HG03196 (cell line): ENCODE measurements around the gene CISD3.

Experiments used
- ATAC-seq: cut with Tn5 transposase; IDR thresholded peaks from one replicate; pipeline ENCODE4 v1.9.1; 2021; ENCODE audit not compliant: unreplicated experiment

Gene CISD3

DNA sequence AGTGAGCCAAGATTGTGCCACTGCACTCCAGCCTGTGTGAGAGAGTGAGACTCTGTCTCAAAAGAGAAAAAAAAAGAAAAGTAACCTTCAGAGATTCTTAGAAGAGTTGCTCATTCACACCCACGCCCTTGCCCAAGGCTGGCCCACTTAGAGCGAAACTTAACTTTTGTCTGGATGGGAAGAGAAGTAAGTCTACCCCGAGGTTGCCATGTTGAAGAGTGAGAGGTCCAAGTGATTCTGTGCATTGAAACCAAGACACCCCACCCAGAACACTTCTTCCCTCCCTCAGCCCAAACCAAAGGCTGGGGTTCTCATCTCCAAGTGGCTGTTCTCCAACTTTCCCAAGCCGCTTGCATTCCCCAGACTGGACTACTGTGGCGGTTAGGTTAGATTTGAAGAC is 2.4 kb upstream of the CISD3 start:
- ATAC-seq = no peak

DNA sequence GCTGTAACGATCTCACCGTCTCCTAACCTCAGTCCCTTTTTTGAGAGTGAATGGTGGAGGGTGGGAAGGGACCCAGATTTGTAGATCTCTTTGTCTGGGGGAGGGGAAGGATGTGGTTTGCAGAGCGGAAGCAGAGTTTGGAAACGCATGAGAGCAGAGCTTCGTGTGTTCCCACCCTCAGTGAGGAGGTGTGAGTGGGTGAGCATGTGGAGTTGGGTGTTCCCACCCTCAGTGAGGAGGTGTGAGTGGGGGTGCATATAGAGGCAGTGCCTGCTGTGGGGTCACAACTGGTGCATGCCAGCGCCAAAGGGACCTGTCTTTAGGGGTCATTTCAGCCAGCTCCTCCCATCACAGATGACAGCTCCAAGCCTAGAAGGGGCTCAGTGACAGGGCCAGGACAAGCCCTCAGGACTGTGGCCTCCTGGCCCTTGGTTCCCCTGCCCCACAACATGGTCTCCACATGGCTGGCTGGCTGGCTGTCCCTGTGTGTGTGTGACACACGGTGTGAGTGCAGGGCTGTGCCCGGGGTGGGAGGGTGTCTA is 1.8 kb upstream of the CISD3 start:
- no peak for ATAC-seq

DNA sequence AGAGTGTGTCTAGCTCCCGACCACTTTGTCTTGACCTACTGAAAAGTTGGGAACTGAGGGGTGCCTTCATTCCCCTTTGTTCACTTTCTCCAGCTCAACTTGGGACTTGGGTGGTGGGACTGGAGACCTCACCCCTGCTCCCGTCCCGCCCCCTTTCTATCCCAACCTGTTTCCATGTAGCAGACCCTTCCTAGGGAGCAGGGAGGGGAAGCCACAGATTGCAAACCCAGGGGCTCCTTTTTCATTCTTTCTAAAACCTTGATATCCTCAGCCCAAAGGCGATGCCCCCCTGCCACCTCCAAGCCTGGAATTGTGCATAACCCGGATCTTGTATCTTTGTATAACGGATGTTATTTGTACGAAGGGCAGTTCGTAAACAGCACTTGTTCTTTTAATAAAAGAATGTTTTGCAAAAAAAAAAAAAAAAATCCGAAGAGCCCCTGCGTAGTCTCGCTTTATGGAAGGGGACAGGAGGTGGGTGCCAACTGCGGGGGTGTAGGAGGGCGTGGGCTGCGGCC is 714 bp upstream of the CISD3 start:
- no peak for ATAC-seq

DNA sequence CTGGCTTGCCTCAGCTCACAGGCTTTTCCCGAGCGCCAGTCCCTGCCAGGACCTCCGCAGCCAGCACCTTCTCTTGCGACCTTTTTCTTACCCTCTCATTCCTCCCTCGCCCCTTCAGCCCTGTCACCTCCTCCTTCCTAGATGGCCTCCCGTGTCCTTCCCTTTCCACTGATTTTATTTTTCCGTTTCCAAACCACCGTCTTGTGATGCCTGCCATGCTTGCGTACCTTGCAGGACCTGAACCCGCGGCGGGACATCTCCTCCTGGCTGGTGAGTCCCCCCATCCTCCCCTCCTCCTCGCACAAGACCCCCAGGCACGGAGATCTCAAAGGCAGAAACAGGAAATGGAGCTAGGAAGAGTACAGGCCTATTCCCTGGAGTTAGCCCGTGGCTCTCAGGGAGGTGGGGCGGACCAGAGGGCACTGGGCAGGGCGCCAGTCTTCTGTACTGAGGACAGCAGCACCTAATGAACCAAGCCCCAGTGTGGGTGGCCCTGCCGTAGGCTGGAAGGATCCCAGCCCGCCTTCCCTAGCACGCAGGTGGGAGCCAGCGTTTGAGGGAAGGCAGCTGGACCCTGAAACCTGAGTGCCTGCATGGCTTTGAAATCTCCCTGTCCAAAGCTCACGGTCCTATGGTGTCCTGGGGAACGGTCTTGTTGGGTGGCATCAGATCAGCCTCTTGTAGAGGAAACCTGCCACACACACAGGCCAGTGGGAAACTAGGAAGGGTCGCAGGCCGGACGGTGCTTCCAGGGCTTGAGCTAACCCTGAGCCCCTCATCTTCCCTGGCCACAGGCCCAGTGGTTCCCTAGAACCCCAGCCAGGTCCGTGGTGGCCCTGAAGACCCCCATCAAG is 612 bp downstream of the CISD3 start:
- ATAC-seq = no peak

DNA sequence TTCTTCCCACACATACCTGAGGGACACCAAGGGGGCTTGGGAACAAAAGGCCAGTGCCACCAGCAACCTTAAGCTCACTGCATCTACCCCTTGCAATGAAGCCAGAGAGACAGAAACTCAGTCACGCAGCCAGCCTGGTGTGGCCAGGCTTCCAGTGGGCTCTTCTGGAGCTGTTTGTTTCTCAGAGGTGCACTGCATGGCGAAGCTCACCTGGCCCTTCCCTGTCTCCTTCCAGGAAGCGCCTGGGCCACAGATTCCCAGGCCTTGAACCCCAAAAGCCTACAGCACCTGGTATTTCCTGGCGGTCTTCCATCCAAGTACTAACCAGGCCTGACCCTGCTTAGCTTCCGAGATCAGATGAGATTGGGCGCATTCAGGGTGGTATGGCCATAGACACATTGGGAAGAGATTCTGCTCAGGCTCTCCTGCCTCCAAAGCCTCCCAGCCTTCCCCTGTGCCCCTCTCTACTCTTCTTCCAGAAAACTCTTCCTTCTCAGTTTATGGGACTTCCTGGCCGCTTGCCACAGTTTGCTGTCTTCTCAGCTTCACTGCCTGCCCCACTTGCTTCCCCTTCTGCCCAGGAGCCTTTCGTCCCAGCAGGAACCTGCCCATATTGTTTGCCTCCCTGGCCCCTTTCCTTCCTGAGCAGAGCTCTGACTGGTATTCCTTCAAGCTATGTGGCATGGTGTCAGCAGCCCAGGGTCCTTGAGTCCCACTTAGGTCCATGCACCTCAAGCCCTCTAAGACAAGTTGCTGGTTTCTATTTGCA is 1.6 kb downstream of the CISD3 start:
- ATAC-seq = no peak

DNA sequence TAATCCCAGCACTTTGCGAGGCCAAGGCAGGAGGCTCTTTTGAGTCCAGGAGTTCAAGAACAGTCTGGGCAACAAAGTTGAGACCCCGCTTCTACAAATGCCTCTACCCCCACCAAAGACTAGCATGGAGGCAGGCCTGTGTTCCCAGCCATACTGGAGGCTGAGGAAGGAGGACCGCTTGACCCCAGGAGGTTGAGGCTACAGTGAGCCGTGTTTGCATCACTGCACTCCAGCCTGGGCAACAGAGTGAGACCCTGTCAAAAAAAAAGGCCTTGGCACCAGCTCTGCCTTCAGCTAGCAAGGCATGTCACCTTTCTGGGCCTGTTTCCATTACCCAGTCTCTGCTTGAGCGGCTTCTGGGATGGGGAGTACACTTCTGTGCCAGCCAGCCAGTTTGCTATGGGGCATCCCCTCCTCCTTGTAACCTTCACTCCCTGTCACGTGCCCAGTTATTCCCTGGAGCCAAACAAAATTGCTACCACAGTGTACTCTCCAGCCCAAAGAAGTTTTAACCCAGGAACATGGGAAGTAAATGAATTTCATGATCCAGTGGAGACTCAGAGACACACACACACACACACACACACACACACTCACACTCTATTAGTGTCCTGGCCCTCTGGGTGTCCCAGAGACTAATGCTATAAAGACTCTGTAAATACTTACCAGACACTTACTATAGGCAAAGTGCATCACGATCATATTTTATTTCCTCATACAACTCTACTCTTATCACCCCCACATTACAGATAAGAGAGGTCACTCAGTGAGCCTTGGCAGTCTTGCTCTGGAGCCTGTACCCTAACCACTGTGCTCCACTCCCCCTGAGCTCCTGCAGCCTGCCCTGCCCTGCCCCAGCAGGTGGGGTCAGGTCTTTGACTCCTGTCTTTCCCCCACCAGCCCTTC is 2.5 kb downstream of the CISD3 start:
- ATAC-seq = no peak

DNA sequence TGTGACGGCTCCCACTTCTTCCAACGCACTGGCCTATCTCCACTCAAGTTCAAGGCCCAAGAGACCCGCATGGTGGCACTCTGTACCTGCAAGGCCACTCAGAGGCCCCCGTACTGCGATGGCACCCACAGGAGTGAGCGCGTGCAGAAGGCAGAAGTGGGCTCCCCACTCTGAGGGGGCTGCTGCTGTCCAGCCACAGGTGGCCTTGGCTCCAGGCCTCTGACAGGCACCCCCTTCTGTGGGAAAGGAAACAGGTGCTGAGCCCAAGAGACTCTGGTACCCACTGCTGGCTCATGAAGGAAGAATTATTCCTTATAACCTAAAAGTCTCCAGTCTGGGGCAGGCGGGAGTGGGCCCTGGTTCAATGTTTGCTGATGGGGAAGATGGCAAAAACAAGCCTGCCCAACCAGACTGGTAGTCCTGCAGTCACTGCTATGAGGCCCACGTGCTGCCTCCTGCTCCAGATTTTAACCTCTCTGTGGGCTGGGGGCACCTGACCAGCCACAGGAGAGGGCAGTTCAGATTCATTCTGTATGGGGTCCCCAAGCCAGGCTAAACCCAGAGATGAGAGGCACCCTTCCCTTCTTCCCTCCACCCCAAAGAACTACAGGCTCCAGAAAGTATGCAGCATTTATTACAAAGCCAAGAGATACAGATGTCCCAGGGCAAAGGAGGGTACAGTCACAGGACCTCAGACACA is 3.3 kb downstream of the CISD3 start:
- no peak for ATAC-seq

DNA sequence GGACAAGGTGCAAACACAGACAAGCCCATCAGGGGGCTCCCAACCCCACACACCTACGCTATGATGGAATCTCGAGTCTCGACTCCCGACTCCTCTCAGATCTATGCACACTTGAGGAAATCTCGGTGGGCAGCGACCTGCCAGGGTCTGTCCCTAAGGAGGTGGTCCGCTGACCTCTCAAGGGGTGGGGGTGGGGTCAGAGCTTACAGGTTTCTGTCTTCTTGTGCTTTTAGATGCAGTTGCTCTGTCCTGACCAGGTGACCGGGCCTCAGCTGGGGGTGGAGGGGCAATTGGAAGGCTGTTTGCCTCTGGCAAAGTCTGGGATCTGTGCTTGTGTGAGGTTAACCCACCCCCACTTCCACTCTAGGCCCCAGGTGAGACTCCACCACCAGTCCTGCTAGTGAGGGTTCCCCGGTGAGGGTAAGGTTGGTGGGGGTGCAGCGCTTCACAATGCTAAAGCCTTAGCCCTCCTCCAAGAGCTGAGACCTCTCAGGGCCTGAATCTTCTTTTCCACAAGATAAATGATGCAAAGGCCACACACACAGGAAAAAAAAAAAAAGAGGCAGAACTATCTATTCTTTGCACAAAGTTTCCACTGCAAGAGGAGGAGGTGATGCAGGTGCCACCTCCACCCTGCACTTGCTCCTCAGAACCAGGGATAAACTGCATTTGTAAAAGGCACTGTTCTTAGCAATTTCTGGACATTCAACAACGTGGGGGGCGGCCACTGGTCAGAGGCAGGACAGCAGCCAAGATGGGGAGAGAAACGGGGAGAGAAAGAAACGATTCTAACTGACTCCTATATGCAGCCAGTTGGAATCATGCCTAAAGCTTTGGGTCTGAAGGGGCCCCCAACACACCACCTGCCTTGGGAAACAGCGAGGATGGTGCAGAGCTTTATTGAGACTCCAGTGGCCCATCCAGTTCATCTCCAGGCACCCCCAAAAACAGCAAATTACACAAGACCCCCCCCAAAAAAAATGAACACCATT is 4.1 kb downstream of the CISD3 start:
- no peak for ATAC-seq

DNA sequence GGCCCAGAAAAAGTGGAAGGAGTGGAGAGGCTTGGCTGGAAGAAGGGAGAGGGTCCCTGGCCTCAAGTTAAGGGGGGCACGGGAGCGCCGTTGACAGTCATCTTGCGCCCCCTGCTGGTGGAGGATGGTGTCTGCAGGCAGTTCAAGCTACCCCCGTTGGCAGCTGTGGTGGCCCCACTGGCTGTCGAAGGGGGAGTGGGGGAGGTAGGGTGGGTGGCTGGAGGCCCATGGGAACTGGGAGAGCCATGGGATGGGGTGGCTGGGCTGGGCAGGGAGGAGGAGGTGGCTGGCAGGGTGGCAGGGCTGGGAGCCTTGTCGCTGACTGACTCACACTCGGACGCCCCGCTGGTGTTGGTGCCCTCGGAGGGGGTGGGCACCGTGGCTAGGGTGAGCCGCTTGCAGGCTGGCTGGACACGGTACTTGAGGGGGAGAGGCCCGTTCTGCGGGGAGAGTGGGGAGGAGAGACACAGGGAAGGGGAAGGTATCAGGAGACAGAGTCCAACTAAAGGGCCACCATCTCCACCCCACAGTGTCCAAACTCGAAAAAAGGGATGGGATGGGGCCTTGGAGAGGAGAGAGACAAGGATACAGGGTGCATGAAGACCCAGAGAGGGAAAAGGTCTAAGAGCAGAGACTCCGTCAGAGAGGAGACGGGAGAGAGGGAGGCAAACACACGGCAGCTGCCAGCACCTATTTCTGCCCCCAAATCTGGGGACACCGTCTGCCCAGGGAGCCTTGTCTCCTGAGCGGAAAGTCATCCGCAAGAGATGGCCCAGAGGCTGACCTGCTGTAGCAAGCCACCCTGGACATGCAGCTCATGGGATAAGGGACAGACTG is 5.2 kb downstream of the CISD3 start:
- ATAC-seq = no peak

DNA sequence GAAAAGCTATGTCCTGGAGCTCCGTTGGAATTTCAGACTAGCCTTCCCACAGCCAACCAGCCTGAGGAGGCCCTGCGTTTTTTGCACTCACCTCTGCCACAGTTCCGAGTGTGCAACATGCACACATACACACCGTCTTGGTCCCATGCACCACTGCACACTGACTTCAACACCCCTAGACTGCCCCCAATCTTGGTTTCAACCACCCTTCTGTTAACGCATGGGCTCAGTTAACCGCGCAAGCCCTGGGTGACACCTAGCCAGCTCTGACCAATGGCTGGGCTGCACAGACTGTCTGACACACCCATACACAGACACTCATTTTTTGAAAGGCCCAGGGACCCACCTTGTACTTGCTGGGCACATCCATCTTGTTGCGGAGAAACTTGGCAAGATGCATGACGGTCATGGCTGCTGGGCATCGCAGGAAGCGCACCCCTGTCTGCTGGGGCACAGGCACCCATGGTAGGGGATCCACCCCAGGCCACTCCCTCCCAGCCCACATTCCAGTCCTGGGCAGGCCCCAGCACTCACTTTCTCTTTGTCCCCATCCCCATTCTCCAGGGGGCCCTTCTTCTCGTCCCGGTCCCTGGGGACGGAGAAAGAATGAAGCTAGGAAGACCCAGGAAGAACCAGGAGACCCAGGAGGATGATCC is 8.0 kb downstream of the CISD3 start:
- no peak for ATAC-seq

DNA sequence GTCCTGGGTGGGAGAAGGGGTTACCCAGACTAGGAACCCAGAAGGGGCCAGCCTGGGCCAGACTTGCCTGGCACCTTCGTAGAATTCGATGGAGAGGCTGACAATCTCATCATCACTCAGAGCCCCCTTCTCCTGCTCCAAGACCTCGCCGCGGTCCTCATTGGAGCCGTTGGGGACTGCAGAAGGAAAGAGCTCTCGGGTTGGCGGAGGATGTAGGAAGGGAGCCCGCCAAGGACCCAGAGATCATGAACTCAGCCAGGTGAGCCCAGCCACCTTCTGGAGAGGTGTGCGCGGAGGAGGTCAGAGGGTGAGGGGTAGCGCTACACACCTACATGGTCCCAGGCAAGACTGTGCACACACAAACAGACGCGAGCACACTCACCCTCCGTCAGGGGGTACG is 8.5 kb downstream of the CISD3 start:
- no peak for ATAC-seq

DNA sequence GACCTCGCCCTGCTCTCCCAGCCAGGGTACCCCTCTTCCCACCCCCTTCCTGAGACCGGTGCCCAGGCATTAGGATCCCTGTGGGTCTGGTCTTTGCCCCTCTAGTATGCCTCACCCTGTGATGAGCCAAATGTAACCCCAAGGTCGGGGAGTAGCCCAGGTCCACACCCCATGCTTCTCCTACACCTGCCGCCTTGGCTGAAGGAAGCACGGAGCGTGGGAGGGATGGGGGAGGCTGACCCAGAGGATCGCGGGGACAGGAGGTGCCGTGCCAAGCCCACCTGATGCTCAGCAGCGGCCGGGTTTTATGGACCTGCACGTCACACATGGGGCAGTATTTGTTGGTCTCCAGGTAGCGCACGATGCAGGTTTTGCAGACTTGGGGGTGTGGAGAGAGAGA is 9.2 kb downstream of the CISD3 start:
- ATAC-seq = no peak

DNA sequence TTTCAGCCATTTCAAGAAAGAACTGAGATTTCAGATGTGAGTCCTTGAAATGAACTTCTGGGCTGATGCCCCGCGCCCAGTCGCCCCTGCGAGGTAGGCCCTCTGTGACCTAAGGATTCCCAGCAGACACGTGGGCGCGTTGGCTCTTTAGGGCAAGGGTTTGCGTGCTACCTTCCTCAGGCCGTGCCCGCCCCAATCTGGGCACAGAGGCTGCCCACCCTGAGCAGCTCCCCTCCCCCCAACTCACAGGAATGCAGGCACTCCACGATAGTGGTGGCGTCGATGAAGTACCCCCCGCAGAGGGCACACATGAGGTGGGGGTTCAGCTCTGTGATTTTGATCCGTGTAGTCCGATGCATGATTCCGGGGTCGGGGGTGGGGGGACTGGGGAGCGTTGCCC is 9.9 kb downstream of the CISD3 start:
- ATAC-seq = no peak

DNA sequence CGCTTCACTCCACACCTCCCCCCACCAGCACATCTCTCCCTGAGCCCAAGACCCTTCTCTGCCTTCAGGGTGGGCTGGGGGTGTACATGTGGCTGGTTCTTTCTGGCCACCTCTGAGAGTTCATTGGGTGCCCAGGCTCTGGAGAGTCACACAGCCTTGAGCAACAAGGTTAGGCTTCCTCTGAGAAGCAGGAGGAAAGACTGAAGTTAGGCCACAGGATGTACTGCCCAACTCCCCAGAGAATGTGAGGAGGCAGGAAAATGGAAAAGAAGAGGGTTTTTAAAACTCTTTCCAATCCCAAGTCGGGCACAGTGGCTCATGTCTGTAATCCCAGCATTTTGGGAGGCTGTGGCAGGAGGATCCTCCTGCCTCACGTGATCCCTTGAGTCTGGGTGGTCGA is 10.7 kb downstream of the CISD3 start:
- ATAC-seq = no peak

DNA sequence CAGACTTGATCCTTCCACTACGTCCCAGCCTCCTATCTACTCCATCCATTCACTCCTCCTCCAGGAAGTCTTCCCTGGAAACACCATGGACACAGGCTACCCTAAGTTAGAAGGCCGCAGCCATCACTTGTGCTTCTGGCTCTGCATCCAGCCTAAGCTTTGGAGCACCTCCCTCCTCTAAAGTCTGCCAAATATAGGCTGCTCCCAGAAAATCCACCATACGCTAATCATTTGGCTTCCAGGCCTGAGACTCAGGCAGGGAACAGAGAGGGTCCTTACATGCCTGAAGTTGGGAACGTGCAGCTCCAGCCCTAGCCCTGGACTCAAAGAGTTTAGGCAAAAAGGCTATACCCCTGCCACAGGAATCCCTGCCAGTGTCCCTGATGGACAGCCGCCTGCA is 11.3 kb downstream of the CISD3 start:
- no peak for ATAC-seq

DNA sequence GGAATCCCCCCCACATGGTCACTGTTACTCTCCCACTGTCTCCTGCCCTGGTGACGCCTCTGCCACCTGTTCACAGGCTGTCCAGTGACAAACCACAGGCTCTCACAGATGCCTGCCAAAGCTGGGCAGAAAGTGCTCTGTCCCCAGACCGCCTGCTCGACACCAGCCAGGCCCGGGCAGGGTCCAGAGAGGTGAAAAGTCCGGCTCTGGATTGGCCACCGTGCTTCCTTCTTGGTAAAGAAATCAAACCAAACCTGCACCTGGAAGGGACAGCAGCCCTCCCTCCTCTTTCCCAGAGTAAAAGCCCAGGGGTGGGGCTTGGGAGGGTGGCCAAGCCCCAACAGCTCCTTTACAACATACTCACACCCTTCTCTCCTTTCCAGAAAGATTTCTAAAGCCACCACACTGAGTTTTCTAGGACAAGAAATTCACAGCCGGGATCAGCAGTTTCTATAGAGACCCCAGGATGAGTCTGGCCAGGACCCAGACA is 11.8 kb downstream of the CISD3 start:
- ATAC-seq = no peak
